PFSK-1 (cell line): ENCODE results near the gene CTNNA3.

ENCODE experiments used
- POLR2AphosphoS5 ChIP-seq: IDR thresholded peaks from 2 replicates; pipeline ENCODE4 v1.6.1; 2012; ENCODE audit warnings: low read depth, mild to moderate bottlenecking, control low read depth, low read length, moderate library complexity
- REST ChIP-seq, 2 experiments: IDR thresholded peaks; 2 replicates each; pipeline versions ENCODE4 v1.6.1 to v1.8.0; 2011 to 2012; ENCODE audit warnings: low read depth in 2 of 2, low read length in 2 of 2, control low read depth in 1 of 2, inconsistent platforms in 1 of 2, mild to moderate bottlenecking in 1 of 2, moderate library complexity in 1 of 2; ENCODE audit not compliant: insufficient read depth in 1 of 2

- TF ChIP-seq REST (IDR thresholded peaks at IDR 0.05; ENCODE audit: insufficient read depth in 1 of 2, low read depth in 2 of 2, low read length in 2 of 2), result no peak
- TF ChIP-seq POLR2AphosphoS5, result no peak
These were observed 623.3 kb downstream of the CTNNA3 start for GRCh38 chr10:67072654-67073053.
